Renal cortical epithelial cell (primary cell): ENCODE data around the gene CDKN1B. TPM values are rescaled to one million over a fixed set of nuclear protein-coding genes. Genes with fewer than 3 reads are reported as not detected.

ENCODE experiments used
- DNase-seq: peaks from one replicate; pipeline ENCODE4 v3.0.0-alpha.2; 2011; ENCODE audit warnings: low read depth
- total RNA-seq: library from RNA; depleted of rRNA; stranded (reverse); fragments of >200 nt; gene quantifications from 2 replicates; pipeline ENCODE4 v1.2.3, GENCODE V29; 2014

Gene CDKN1B
- total RNA-seq, 1 donor from 2014 or later: 24.5 TPM

- no peak for DNase-seq
These were observed 15.7 kb upstream of the CDKN1B start for GRCh38 chr12:12701457-12701856.

GRCh38 chr12:12704593-12705230 is 12.5 kb upstream of the CDKN1B start:
- peak; percentile 92 for DNase-seq

GRCh38 chr12:12705838-12706520 is 11.2 kb upstream of the CDKN1B start:
- no peak for DNase-seq

- DNase-seq: no peak
These were observed 3.3 kb upstream of the CDKN1B start for GRCh38 chr12:12713932-12714275.

- peak; percentile 58 for DNase-seq
These were observed 2.7 kb upstream of the CDKN1B start for GRCh38 chr12:12714276-12715021.

- no peak for DNase-seq
These were observed 2.1 kb upstream of the CDKN1B start for GRCh38 chr12:12715128-12715458.

- DNase-seq: no peak
These were observed 1.6 kb upstream of the CDKN1B start for GRCh38 chr12:12715459-12716150.

- peak; percentile 36 for DNase-seq
These were observed 896 bp upstream of the CDKN1B start for GRCh38 chr12:12716151-12716792.

- DNase-seq: no peak
These were observed 615 bp downstream of the CDKN1B start for GRCh38 chr12:12717586-12718380.

- no peak for DNase-seq
These were observed 1.2 kb downstream of the CDKN1B start for GRCh38 chr12:12718381-12718759.

- DNase-seq: no peak
These were observed 1.7 kb downstream of the CDKN1B start for GRCh38 chr12:12718853-12719252.

- peak; percentile 58 for DNase-seq
These were observed 2.3 kb downstream of the CDKN1B start for GRCh38 chr12:12719496-12719895.

GRCh38 chr12:12720052-12720451 is 2.9 kb downstream of the CDKN1B start:
- DNase-seq: no peak

- DNase-seq: no peak
These were observed 3.5 kb downstream of the CDKN1B start for GRCh38 chr12:12720672-12721161.

- no peak for DNase-seq
These were observed 4.1 kb downstream of the CDKN1B start for GRCh38 chr12:12721176-12721751.

GRCh38 chr12:12721814-12722434 is 4.8 kb downstream of the CDKN1B start:
- no peak for DNase-seq

- peak; percentile 61 for DNase-seq
These were observed 5.4 kb downstream of the CDKN1B start for GRCh38 chr12:12722435-12723148.

- DNase-seq: no peak
These were observed 6.0 kb downstream of the CDKN1B start for GRCh38 chr12:12723149-12723680.
